ENCODE results near the gene TAB2. TPM values are rescaled to one million over a fixed set of nuclear protein-coding genes. Genes with fewer than 3 reads are reported as not detected.

TAB2 gene
- total RNA-seq, 4 donors from 2014 or later, result 24.1 to 93.6 (median 51.7) TPM

GRCh38 chr6:149293244-149293643 lies 24.3 kb upstream of the TAB2 start:
- no peak overlapping the region for H3K27ac ChIP-seq
- no peaks in the 10 kb centered on the region for H3K27me3 ChIP-seq
- TF ChIP-seq POLR2A (IDR thresholded peaks at IDR 0.05) (no peak), CTCF (IDR thresholded peaks at IDR 0.05) (no peak)
- no peak for DNase-seq
- H3K9me3 ChIP-seq, result no peaks in the 10 kb centered on the region
- H3K36me3 ChIP-seq, result no peaks in the 10 kb centered on the region
- H3K4me3 ChIP-seq, result no peak overlapping the region
- intact Hi-C loops (cut with DNase I; ENCODE audit: low total_unique reads), result no loop called here
- no peaks in the 10 kb centered on the region for H3K4me1 ChIP-seq

- DNase-seq, result no peak
- no peaks in the 10 kb centered on the region for H3K9me3 ChIP-seq
- H3K36me3 ChIP-seq, result no peaks in the 10 kb centered on the region
- intact Hi-C loops (cut with DNase I; ENCODE audit: low total_unique reads), result no loop called here
- no peaks in the 10 kb centered on the region for H3K27me3 ChIP-seq
- TF ChIP-seq POLR2A (IDR thresholded peaks at IDR 0.05) (no peak), CTCF (IDR thresholded peaks at IDR 0.05) (no peak)
- H3K4me1 ChIP-seq, result no peaks in the 10 kb centered on the region
- H3K27ac ChIP-seq, result no peak overlapping the region
- H3K4me3 ChIP-seq, result no peak overlapping the region
Observed at GRCh38 chr6:149300563-149300962, 16.9 kb upstream of the TAB2 start.

- Histone ChIP-seq H3K27me3 (no peaks in the 10 kb centered on the region), H3K4me1 (no peaks in the 10 kb centered on the region), H3K36me3 (no peaks in the 10 kb centered on the region), H3K27ac (no peak overlapping the region), H3K4me3 (no peak overlapping the region), H3K9me3 (no peaks in the 10 kb centered on the region)
- TF ChIP-seq POLR2A (IDR thresholded peaks at IDR 0.05) (no peak), CTCF (IDR thresholded peaks at IDR 0.05) (no peak)
- intact Hi-C loops (cut with DNase I; ENCODE audit: low total_unique reads), result no loop called here
- DNase-seq, result no peak
Observed at GRCh38 chr6:149302723-149303122, 14.8 kb upstream of the TAB2 start.

GRCh38 chr6:149303468-149303867 lies 14.0 kb upstream of the TAB2 start:
- H3K27me3 ChIP-seq, result no peaks in the 10 kb centered on the region
- intact Hi-C loops (cut with DNase I; ENCODE audit: low total_unique reads), result no loop called here
- no peak overlapping the region for H3K27ac ChIP-seq
- TF ChIP-seq POLR2A (IDR thresholded peaks at IDR 0.05) (no peak), CTCF (IDR thresholded peaks at IDR 0.05) (no peak)
- DNase-seq, result no peak
- no peaks in the 10 kb centered on the region for H3K9me3 ChIP-seq
- no peaks in the 10 kb centered on the region for H3K4me1 ChIP-seq
- no peaks in the 10 kb centered on the region for H3K36me3 ChIP-seq
- H3K4me3 ChIP-seq, result no peak overlapping the region

- no peaks in the 10 kb centered on the region for H3K4me1 ChIP-seq
- intact Hi-C loops (cut with DNase I; ENCODE audit: low total_unique reads), result no loop called here
- no peak for DNase-seq
- no peak overlapping the region for H3K27ac ChIP-seq
- H3K27me3 ChIP-seq, result no peaks in the 10 kb centered on the region
- no peak overlapping the region for H3K4me3 ChIP-seq
- TF ChIP-seq CTCF (IDR thresholded peaks at IDR 0.05) (no peak), POLR2A (IDR thresholded peaks at IDR 0.05) (no peak)
- no peaks in the 10 kb centered on the region for H3K36me3 ChIP-seq
- no peaks in the 10 kb centered on the region for H3K9me3 ChIP-seq
Observed at GRCh38 chr6:149305372-149305771, 12.1 kb upstream of the TAB2 start.

Data from uterus (tissue), 4 donors.